ENCODE measurements around the gene IDH2. TPM values are rescaled to one million over a fixed set of nuclear protein-coding genes. Genes with fewer than 3 reads are reported as not detected.

IDH2 gene
- total and polyA plus RNA-seq, 2 of the 13 experiments (the other 11 are each of a cell fraction or from before 2014, with no cell fraction given) = 121 to 145 TPM

- TF ChIP-seq ZNF318 (CRISPR knock-in tag; IDR thresholded peaks at IDR 0.05) (no peak), SIX1 (CRISPR knock-in tag; IDR thresholded peaks at IDR 0.05; ENCODE audit: borderline replicate concordance) (no peak)
- TF ChIP-seq, protein P1, sequence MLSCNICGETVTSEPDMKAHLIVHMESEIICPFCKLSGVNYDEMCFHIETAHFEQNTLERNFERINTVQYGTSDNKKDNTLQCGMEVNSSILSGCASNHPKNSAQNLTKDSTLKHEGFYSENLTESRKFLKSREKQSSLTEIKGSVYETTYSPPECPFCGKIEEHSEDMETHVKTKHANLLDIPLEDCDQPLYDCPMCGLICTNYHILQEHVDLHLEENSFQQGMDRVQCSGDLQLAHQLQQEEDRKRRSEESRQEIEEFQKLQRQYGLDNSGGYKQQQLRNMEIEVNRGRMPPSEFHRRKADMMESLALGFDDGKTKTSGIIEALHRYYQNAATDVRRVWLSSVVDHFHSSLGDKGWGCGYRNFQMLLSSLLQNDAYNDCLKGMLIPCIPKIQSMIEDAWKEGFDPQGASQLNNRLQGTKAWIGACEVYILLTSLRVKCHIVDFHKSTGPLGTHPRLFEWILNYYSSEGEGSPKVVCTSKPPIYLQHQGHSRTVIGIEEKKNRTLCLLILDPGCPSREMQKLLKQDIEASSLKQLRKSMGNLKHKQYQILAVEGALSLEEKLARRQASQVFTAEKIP (CRISPR knock-in tag; IDR thresholded peaks at IDR 0.05; ENCODE audit: borderline replicate concordance) = no peak
Observed at GRCh38 chr15:90056529-90056928, 45.7 kb downstream of the IDH2 start (continued).
